ENCODE results near the gene TXLNG. TPM values are rescaled to one million over a fixed set of nuclear protein-coding genes. Genes with fewer than 3 reads are reported as not detected.

Gene TXLNG
- total RNA-seq, 1 donor from 2014 or later, result 15.2 TPM

GRCh38 chrX:16843208-16843909 is 57.1 kb downstream of the TXLNG start:
- Histone ChIP-seq H3K9me3 (no peaks in the 10 kb centered on the region), H3K27ac (no peak overlapping the region)

DNA sequence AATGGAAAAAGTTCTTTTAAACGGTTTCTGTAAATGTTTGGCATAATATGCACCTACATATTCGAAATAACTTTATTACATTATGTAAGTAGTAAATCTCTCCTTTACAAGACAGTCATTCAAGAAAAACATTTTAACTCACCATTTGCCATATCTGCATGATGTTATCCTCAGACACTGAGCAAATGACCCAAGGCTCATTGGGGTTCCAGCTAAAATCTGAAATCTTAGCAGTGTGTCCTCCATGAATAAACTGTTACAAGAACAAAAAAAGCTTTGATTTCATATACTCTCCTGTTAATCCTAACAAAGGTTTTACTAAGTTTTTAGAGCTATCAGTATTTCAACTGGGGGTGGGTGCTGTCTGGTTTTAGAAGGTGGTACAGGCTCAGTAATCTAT is 59.4 kb downstream of the TXLNG start:
- Histone ChIP-seq H3K4me3 (no peak overlapping the region), H3K27me3 (no peaks in the 10 kb centered on the region), H3K9me3 (no peaks in the 10 kb centered on the region), H3K4me1 (no peaks in the 10 kb centered on the region), H3K36me3 (peaks cover 0 to 38% of the 10 kb centered on the region in 2 donors), H3K27ac (no peak overlapping the region)
- TF ChIP-seq POLR2AphosphoS5 (IDR thresholded peaks at IDR 0.05; ENCODE audit: insufficient read depth in 1 of 2, low read depth in 1 of 2) (no peak), POLR2A (IDR thresholded peaks at IDR 0.05) (no peak)
- TF ChIP-seq, protein P1, sequence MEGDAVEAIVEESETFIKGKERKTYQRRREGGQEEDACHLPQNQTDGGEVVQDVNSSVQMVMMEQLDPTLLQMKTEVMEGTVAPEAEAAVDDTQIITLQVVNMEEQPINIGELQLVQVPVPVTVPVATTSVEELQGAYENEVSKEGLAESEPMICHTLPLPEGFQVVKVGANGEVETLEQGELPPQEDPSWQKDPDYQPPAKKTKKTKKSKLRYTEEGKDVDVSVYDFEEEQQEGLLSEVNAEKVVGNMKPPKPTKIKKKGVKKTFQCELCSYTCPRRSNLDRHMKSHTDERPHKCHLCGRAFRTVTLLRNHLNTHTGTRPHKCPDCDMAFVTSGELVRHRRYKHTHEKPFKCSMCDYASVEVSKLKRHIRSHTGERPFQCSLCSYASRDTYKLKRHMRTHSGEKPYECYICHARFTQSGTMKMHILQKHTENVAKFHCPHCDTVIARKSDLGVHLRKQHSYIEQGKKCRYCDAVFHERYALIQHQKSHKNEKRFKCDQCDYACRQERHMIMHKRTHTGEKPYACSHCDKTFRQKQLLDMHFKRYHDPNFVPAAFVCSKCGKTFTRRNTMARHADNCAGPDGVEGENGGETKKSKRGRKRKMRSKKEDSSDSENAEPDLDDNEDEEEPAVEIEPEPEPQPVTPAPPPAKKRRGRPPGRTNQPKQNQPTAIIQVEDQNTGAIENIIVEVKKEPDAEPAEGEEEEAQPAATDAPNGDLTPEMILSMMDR (IDR thresholded peaks at IDR 0.05), result no peak
- DNase-seq (ENCODE audit: extremely low spot score in 2 of 2), result no peak
- intact Hi-C loops (cut with DNase I), result no loop called here

More at GRCh38 chrX:16843208-16843909, 57.1 kb downstream of the TXLNG start:
- Histone ChIP-seq H3K27me3 (no peaks in the 10 kb centered on the region), H3K36me3 (peaks cover 0 to 46% of the 10 kb centered on the region in 2 donors), H3K4me1 (peaks cover 6% of the 10 kb centered on the region), H3K4me3 (no peak overlapping the region)
- TF ChIP-seq, protein P1 (IDR thresholded peaks at IDR 0.05), result no peak
- TF ChIP-seq POLR2A (IDR thresholded peaks at IDR 0.05) (no peak), POLR2AphosphoS5 (IDR thresholded peaks at IDR 0.05; ENCODE audit: insufficient read depth in 1 of 2, low read depth in 1 of 2) (no peak)
- no peak for DNase-seq (ENCODE audit: extremely low spot score in 2 of 2)
- intact Hi-C loops (cut with DNase I), result no loop called here

DNA sequence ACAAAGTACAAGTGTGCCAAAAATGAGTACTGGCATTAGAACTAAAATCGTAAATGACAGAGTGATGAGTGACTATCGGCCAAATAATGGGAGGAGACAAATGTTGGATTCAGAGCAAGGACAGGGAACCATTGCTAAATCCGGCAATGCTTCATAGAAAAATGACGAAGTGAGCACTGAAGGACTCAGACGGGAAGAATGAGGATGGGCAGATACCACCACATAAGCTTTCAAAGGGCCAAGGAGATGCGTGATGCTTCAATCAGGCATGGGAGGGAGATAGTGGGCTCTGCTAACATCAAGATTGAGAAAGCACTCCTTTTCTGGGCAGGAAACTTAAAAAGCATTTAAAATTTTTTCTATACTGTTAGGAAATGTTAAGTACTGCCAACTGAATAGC is 62.3 kb downstream of the TXLNG start:
- Histone ChIP-seq H3K9me3 (no peaks in the 10 kb centered on the region), H3K27ac (no peak overlapping the region), H3K4me1 (no peaks in the 10 kb centered on the region), H3K36me3 (peaks cover 0 to 33% of the 10 kb centered on the region in 2 donors), H3K27me3 (no peaks in the 10 kb centered on the region), H3K4me3 (no peak overlapping the region)
- DNase-seq (ENCODE audit: extremely low spot score in 2 of 2), result no peak
- TF ChIP-seq, protein P1 (IDR thresholded peaks at IDR 0.05), result no peak
- no peak for TF ChIP-seq POLR2A (IDR thresholded peaks at IDR 0.05)
- no peak for TF ChIP-seq POLR2AphosphoS5 (IDR thresholded peaks at IDR 0.05; ENCODE audit: insufficient read depth in 1 of 2, low read depth in 1 of 2)
- intact Hi-C loops (cut with DNase I), result no loop called here

DNA sequence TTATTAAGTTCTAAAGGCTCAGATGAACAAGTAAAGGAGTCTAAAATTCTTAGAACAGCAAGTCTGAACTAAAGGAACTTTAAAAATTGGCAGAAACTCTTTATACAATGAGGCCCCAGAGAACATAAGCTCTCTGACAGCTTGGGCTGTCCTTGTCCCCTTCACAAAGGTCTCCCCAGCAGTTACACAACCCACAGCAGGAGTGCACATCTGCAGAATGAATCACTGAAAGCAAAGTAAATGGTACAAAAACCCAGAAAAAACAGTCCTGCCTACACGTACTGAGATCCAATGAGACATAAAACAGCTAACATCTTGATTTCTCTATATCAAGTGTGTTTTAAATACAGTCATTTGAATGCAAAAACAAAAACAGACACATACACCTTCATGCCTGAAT is 65.2 kb downstream of the TXLNG start:
- H3K27me3 ChIP-seq, result no peaks in the 10 kb centered on the region
- no peaks in the 10 kb centered on the region for H3K4me1 ChIP-seq
- H3K9me3 ChIP-seq, result no peaks in the 10 kb centered on the region
- intact Hi-C loops (cut with DNase I), result no loop called here
- DNase-seq (ENCODE audit: extremely low spot score in 2 of 2), result no peak
- H3K4me3 ChIP-seq, result no peak overlapping the region
- H3K27ac ChIP-seq, result no peak overlapping the region
- peaks cover 0 to 18% of the 10 kb centered on the region in 2 donors for H3K36me3 ChIP-seq
- TF ChIP-seq POLR2AphosphoS5 (IDR thresholded peaks at IDR 0.05; ENCODE audit: insufficient read depth in 1 of 2, low read depth in 1 of 2) (no peak), POLR2A (IDR thresholded peaks at IDR 0.05) (no peak)
- TF ChIP-seq, protein P1 (IDR thresholded peaks at IDR 0.05), result no peak

DNA sequence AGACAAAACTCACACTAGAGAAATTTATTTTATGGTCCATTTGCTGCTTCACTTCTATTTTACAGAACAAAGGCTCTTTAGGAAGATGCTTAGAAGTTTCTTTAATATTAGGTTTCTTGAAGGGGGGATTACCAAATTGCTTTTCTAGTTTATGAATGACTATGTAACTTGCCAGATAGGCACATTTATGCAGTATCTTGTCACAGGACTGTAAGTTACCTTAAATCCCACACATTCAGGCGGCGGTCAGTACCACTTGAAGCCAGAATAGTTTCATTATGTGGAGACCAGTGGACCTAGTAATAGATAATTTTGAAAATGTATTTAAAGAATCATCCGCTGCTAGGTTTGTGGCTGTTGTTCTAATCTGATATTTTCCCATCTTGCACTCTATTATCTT is 65.6 kb downstream of the TXLNG start:
- TF ChIP-seq POLR2AphosphoS5 (IDR thresholded peaks at IDR 0.05; ENCODE audit: insufficient read depth in 1 of 2, low read depth in 1 of 2) (no peak), POLR2A (IDR thresholded peaks at IDR 0.05) (no peak)
- TF ChIP-seq, protein P1 (IDR thresholded peaks at IDR 0.05), result no peak
- Histone ChIP-seq H3K27ac (no peak overlapping the region), H3K9me3 (no peaks in the 10 kb centered on the region), H3K36me3 (peaks cover 0 to 22% of the 10 kb centered on the region in 2 donors), H3K4me3 (no peak overlapping the region), H3K4me1 (no peaks in the 10 kb centered on the region), H3K27me3 (no peaks in the 10 kb centered on the region)
- no peak for DNase-seq (ENCODE audit: extremely low spot score in 2 of 2)
- intact Hi-C loops (cut with DNase I), result no loop called here

Data from vagina (tissue), 2 donors.